Liver (tissue), 9 donors: ENCODE measurements around the gene LPAR2. TPM values are rescaled to one million over a fixed set of nuclear protein-coding genes. Genes with fewer than 3 reads are reported as not detected.

ENCODE experiments used
- DNase-seq: peaks from one replicate; pipeline ENCODE4 v3.0.0-alpha.2; 2017; ENCODE audit warnings: low spot score
- H3K27ac ChIP-seq, 2 donors: one replicate each; pipeline ENCODE4 v1.7.0; 2013; ENCODE audit warnings: inconsistent platforms in 2 of 2, low read length in 2 of 2, control low read depth in 1 of 2, low read depth in 1 of 2, mild to moderate bottlenecking in 1 of 2
- H3K27me3 ChIP-seq, 4 donors: one replicate each; pipeline versions ENCODE4 v1.6.1 to v1.7.0; 2013; ENCODE audit warnings: low read length in 3 of 4, inconsistent platforms in 1 of 4, mild to moderate bottlenecking in 1 of 4, moderate library complexity in 1 of 4; ENCODE audit not compliant: control insufficient read depth in 4 of 4, insufficient read depth in 4 of 4
- H3K36me3 ChIP-seq, 4 donors: one replicate each; pipeline versions ENCODE4 v1.6.1 to v1.7.0; 2013; ENCODE audit warnings: low read length in 3 of 4, mild to moderate bottlenecking in 3 of 4, low read depth in 1 of 4, moderate library complexity in 1 of 4; ENCODE audit not compliant: control insufficient read depth in 4 of 4, insufficient read depth in 3 of 4
- H3K4me1 ChIP-seq, 4 donors: one replicate each; pipeline versions ENCODE4 v1.6.1 to v1.7.0; 2013; ENCODE audit warnings: low read length in 3 of 4, mild to moderate bottlenecking in 3 of 4, moderate library complexity in 1 of 4; ENCODE audit not compliant: control insufficient read depth in 4 of 4, insufficient read depth in 4 of 4
- H3K4me3 ChIP-seq, 3 donors: one replicate each; pipeline versions ENCODE4 v1.6.1 to v1.7.0; 2013; ENCODE audit warnings: low read length in 3 of 3, control low read depth in 1 of 3, low read depth in 1 of 3, mild to moderate bottlenecking in 1 of 3
- H3K9ac ChIP-seq, 2 donors: one replicate each; pipeline ENCODE4 v1.7.0; 2013; ENCODE audit warnings: low read length in 2 of 2, mild to moderate bottlenecking in 2 of 2, moderate library complexity in 2 of 2, control low read depth in 1 of 2, low read depth in 1 of 2
- H3K9me3 ChIP-seq, 4 donors: one replicate each; pipeline versions ENCODE4 v1.6.1 to v1.7.0; 2013; ENCODE audit warnings: low read length in 3 of 4; ENCODE audit not compliant: control insufficient read depth in 4 of 4
- EGR1 ChIP-seq, 2 donors: IDR thresholded peaks; 2 replicates each; pipeline ENCODE4 v1.6.1; 2016 to 2018; ENCODE audit warnings: antibody characterized with exemption in 2 of 2, low read depth in 2 of 2
- FOXA1 ChIP-seq: IDR thresholded peaks from 2 replicates; pipeline ENCODE4 v1.6.1; 2016; ENCODE audit warnings: antibody characterized with exemption
- FOXA2 ChIP-seq: IDR thresholded peaks from 2 replicates; pipeline ENCODE4 v1.6.1; 2016; ENCODE audit warnings: antibody characterized with exemption
- GABPA ChIP-seq, 2 donors: IDR thresholded peaks in 1 of 2; conservative IDR thresholded peaks in 1 of 2; 2 replicates each; pipeline ENCODE4 v1.6.1; 2016; ENCODE audit warnings: antibody characterized with exemption in 2 of 2, mild to moderate bottlenecking in 1 of 2, moderate library complexity in 1 of 2
- NR2F2 ChIP-seq: IDR thresholded peaks from 2 replicates; pipeline ENCODE4 v1.6.1; 2016; ENCODE audit warnings: antibody characterized with exemption
- RXRA ChIP-seq, 2 donors: IDR thresholded peaks; 2 replicates each; pipeline ENCODE4 v1.6.1; 2017 to 2018; ENCODE audit warnings: antibody characterized with exemption in 2 of 2, mild to moderate bottlenecking in 1 of 2
- SP1 ChIP-seq: IDR thresholded peaks from 2 replicates; pipeline ENCODE4 v1.6.1; 2018; ENCODE audit warnings: antibody characterized with exemption, mild to moderate bottlenecking
- TAF1 ChIP-seq: conservative IDR thresholded peaks from 2 replicates; pipeline ENCODE4 v1.6.1; 2016; ENCODE audit warnings: antibody characterized with exemption, mild to moderate bottlenecking
- YY1 ChIP-seq: IDR thresholded peaks from 2 replicates; pipeline ENCODE4 v1.6.1; 2016; ENCODE audit warnings: antibody characterized with exemption, mild to moderate bottlenecking
- WGBS: extraction: QIAGEN DNeasy Blood & Tissue Kit; methylation state at CpG from one replicate; pipeline ENCODE4 v1.1.7; 2013; 5-methylcytosine and 5-hydroxymethylcytosine counted together
- polyA plus RNA-seq, 2 donors: library from polyadenylated mRNA; stranded (reverse) in 1 of 2; unstranded in 1 of 2; fragments of 200-250 nt in 1 of 2; fragments of >200 nt in 1 of 2; fragmentation: Nextera tagmentation in 1 of 2; extraction: Ambion mirVana in 1 of 2; gene quantifications; one replicate each; pipeline versions ENCODE4 v1.2.1 to v1.2.3, GENCODE V29; 2013 to 2015
- total RNA-seq, 2 donors: library from RNA; depleted of rRNA; stranded (reverse); fragments of >200 nt; gene quantifications; one replicate each; pipeline ENCODE4 v1.2.3, GENCODE V29; 2014
- TF ChIP-seq, protein P1 (sequence below): IDR thresholded peaks from 2 replicates; pipeline ENCODE4 v1.6.1; 2016; ENCODE audit warnings: antibody characterized with exemption, mild to moderate bottlenecking
- TF ChIP-seq, protein P2 (sequence below): IDR thresholded peaks from 2 replicates; pipeline ENCODE4 v1.6.1; 2016; ENCODE audit warnings: antibody characterized with exemption
- TF ChIP-seq, protein P3 (sequence below): fragments of 150-350 bp; IDR thresholded peaks from 2 replicates; pipeline ENCODE4 v1.5.1; 2017; ENCODE audit warnings: improper control_type of control experiment, low read depth, low read length; ENCODE audit not compliant: missing input control
- TF ChIP-seq, protein P4 (sequence below): IDR thresholded peaks from 2 replicates; pipeline ENCODE4 v1.6.1; 2016; ENCODE audit warnings: antibody characterized with exemption
- TF ChIP-seq, protein P5 (sequence below): IDR thresholded peaks from 2 replicates; pipeline ENCODE4 v1.6.1; 2016; ENCODE audit warnings: antibody characterized with exemption
- donor health status: healthy.
- donor health status: healthy.
- donor health status: healthy.
- donor health status: healthy.
- donor health status: healthy.

The LPAR2 gene
- total and polyA plus RNA-seq, 4 donors: 1.0 to 3.4 (median 1.2) TPM

DNA sequence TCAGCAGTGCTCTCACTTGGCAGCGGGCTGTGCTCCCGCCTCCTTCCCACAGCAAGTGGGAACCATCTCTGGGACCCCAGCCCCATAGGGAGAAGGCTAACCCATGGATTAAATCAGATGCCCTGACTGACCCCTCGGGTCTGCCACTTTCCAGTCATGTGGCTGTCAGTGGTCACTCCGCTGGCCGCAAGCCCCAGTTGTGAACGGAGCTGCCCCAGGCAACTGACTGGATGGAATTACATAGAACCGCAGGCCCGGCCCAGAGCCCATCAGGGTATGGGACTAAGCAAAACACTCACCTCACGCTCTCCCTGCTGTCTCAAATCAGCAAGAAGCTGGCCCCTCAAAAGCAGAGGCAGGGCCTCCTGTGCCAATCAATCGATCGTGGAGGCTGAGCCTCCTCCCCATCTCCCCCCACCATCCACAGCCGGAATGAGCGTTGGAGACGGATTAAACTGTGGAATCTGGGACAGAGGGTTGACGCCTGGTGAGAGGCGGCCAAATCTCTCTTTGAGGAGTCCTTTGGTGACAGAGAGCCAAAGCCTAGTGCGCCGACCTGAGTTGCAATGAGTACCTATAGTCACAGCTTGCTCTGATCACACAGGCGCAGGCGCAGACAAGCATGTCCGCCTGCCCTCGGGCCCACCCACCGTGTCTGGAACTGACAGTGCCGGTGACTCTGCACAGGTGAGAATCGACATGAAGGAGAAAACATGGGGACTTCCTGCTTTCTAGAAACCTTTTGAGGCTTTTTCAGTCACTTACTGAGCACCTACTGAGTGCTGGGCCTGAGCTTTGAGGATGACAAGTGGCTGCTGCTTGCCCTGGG is 48.3 kb downstream of the LPAR2 start:
- H3K27me3 ChIP-seq: no peaks in the 10 kb centered on the region
- H3K36me3 ChIP-seq: no peaks in the 10 kb centered on the region
- no peak overlapping the region for H3K27ac ChIP-seq
- 86% methylated on average over 25 of the region's 25 CpGs for WGBS
- H3K4me3 ChIP-seq: no peak overlapping the region
- no peaks in the 10 kb centered on the region for H3K9me3 ChIP-seq
- no peak for DNase-seq
- TF ChIP-seq YY1: no peak
- no peak for TF ChIP-seq FOXA1
- TF ChIP-seq, protein P1, sequence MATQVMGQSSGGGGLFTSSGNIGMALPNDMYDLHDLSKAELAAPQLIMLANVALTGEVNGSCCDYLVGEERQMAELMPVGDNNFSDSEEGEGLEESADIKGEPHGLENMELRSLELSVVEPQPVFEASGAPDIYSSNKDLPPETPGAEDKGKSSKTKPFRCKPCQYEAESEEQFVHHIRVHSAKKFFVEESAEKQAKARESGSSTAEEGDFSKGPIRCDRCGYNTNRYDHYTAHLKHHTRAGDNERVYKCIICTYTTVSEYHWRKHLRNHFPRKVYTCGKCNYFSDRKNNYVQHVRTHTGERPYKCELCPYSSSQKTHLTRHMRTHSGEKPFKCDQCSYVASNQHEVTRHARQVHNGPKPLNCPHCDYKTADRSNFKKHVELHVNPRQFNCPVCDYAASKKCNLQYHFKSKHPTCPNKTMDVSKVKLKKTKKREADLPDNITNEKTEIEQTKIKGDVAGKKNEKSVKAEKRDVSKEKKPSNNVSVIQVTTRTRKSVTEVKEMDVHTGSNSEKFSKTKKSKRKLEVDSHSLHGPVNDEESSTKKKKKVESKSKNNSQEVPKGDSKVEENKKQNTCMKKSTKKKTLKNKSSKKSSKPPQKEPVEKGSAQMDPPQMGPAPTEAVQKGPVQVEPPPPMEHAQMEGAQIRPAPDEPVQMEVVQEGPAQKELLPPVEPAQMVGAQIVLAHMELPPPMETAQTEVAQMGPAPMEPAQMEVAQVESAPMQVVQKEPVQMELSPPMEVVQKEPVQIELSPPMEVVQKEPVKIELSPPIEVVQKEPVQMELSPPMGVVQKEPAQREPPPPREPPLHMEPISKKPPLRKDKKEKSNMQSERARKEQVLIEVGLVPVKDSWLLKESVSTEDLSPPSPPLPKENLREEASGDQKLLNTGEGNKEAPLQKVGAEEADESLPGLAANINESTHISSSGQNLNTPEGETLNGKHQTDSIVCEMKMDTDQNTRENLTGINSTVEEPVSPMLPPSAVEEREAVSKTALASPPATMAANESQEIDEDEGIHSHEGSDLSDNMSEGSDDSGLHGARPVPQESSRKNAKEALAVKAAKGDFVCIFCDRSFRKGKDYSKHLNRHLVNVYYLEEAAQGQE: no peak
- TF ChIP-seq RXRA (IDR thresholded peaks at IDR 0.05): no peak
- TF ChIP-seq, protein P2, sequence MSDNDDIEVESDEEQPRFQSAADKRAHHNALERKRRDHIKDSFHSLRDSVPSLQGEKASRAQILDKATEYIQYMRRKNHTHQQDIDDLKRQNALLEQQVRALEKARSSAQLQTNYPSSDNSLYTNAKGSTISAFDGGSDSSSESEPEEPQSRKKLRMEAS: no peak
- TF ChIP-seq, protein P3, sequence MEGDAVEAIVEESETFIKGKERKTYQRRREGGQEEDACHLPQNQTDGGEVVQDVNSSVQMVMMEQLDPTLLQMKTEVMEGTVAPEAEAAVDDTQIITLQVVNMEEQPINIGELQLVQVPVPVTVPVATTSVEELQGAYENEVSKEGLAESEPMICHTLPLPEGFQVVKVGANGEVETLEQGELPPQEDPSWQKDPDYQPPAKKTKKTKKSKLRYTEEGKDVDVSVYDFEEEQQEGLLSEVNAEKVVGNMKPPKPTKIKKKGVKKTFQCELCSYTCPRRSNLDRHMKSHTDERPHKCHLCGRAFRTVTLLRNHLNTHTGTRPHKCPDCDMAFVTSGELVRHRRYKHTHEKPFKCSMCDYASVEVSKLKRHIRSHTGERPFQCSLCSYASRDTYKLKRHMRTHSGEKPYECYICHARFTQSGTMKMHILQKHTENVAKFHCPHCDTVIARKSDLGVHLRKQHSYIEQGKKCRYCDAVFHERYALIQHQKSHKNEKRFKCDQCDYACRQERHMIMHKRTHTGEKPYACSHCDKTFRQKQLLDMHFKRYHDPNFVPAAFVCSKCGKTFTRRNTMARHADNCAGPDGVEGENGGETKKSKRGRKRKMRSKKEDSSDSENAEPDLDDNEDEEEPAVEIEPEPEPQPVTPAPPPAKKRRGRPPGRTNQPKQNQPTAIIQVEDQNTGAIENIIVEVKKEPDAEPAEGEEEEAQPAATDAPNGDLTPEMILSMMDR: no peak
- TF ChIP-seq, protein P4, sequence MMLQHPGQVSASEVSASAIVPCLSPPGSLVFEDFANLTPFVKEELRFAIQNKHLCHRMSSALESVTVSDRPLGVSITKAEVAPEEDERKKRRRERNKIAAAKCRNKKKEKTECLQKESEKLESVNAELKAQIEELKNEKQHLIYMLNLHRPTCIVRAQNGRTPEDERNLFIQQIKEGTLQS: no peak
- TF ChIP-seq SP1: no peak
- no peak for TF ChIP-seq TAF1
- no peak for TF ChIP-seq FOXA2
- no peak for TF ChIP-seq EGR1 (IDR thresholded peaks at IDR 0.05; ENCODE audit: low read depth in 2 of 2)
- H3K4me1 ChIP-seq: no peaks in the 10 kb centered on the region
- H3K9ac ChIP-seq: no peak overlapping the region

DNA sequence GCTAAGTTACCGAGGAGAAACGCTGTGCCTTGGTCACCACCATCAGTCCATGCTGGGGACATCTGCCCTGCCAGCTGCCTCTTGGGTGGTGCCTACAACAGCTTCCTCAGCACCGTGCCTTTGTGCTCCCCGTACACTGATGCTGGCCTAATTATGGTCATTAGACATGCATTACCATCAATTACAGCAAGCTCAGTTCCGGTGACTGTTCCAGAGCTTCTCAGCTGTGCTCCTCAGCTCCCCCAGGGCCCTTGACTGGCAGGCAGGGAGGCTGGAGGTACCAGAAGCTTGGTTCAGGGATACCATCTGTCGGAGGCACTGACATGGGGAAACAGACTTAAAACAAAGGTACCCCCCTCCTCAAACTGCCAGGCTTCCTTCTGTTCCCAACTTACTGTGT is 49.8 kb downstream of the LPAR2 start:
- TF ChIP-seq NR2F2: no peak
- TF ChIP-seq GABPA (IDR thresholded peaks at IDR 0.05 in 1 of 2, conservative IDR thresholded peaks at IDR 0.05 in 1 of 2): no peak
- no peak for TF ChIP-seq RXRA (IDR thresholded peaks at IDR 0.05)
- no peak for TF ChIP-seq EGR1 (IDR thresholded peaks at IDR 0.05; ENCODE audit: low read depth in 2 of 2)
- TF ChIP-seq, protein P5, sequence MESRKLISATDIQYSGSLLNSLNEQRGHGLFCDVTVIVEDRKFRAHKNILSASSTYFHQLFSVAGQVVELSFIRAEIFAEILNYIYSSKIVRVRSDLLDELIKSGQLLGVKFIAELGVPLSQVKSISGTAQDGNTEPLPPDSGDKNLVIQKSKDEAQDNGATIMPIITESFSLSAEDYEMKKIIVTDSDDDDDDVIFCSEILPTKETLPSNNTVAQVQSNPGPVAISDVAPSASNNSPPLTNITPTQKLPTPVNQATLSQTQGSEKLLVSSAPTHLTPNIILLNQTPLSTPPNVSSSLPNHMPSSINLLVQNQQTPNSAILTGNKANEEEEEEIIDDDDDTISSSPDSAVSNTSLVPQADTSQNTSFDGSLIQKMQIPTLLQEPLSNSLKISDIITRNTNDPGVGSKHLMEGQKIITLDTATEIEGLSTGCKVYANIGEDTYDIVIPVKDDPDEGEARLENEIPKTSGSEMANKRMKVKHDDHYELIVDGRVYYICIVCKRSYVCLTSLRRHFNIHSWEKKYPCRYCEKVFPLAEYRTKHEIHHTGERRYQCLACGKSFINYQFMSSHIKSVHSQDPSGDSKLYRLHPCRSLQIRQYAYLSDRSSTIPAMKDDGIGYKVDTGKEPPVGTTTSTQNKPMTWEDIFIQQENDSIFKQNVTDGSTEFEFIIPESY: no peak
- DNase-seq: no peak
- no peak overlapping the region for H3K4me3 ChIP-seq
- no peak overlapping the region for H3K27ac ChIP-seq
- 93% methylated on average over 6 of the region's 6 CpGs for WGBS
- no peaks in the 10 kb centered on the region for H3K36me3 ChIP-seq
- no peak overlapping the region for H3K9ac ChIP-seq
- H3K9me3 ChIP-seq: no peaks in the 10 kb centered on the region
- no peaks in the 10 kb centered on the region for H3K4me1 ChIP-seq
- no peaks in the 10 kb centered on the region for H3K27me3 ChIP-seq
